Endodermal cell (in vitro differentiated cells): ENCODE results near the gene SLC36A2. TPM values are rescaled to one million over a fixed set of nuclear protein-coding genes. Genes with fewer than 3 reads are reported as not detected.

Source experiments
- DNase-seq: peaks from one replicate; pipeline ENCODE4 v3.0.0-alpha.2; 2017
- H3K27ac ChIP-seq: 2 replicates; pipeline ENCODE4 v1.5.1; 2013; ENCODE audit warnings: mild to moderate bottlenecking, low read depth, low read length, moderate library complexity
- H3K27me3 ChIP-seq: 2 replicates; pipeline ENCODE4 v1.6.1; 2013; ENCODE audit warnings: mild to moderate bottlenecking, low read length, moderate library complexity; ENCODE audit not compliant: insufficient read depth, control insufficient read depth, poor library complexity, severe bottlenecking
- H3K36me3 ChIP-seq: 2 replicates; pipeline ENCODE4 v1.7.0; 2013; ENCODE audit warnings: mild to moderate bottlenecking, low read length, moderate library complexity; ENCODE audit not compliant: control insufficient read depth, insufficient read depth
- H3K4me1 ChIP-seq: one replicate; pipeline ENCODE4 v1.7.0; 2013; ENCODE audit warnings: low read length; ENCODE audit not compliant: control insufficient read depth, insufficient read depth
- H3K4me3 ChIP-seq: 2 replicates; pipeline ENCODE4 v1.5.1; 2013; ENCODE audit warnings: mild to moderate bottlenecking, low read length, moderate library complexity
- H3K9ac ChIP-seq: 2 replicates; pipeline ENCODE4 v1.6.1; 2013; ENCODE audit warnings: mild to moderate bottlenecking, low read length, moderate library complexity; ENCODE audit not compliant: poor library complexity, severe bottlenecking; ENCODE audit errors: extremely low read depth
- H3K9me3 ChIP-seq: 2 replicates; pipeline ENCODE4 v1.6.1; 2013; ENCODE audit warnings: mild to moderate bottlenecking, low read length, moderate library complexity; ENCODE audit not compliant: control insufficient read depth
- H3K27ac Mint-ChIP-seq: 2 replicates; pipeline ENCODE4 v1.8.0; 2020; ENCODE audit warnings: mixed read lengths
- H3K27me3 Mint-ChIP-seq: 2 replicates; pipeline ENCODE4 v1.8.0; 2021; ENCODE audit warnings: mild to moderate bottlenecking, mixed read lengths; ENCODE audit not compliant: insufficient read depth
- H3K36me3 Mint-ChIP-seq: 2 replicates; pipeline ENCODE4 v1.8.0; 2020; ENCODE audit warnings: low read depth, mixed read lengths
- H3K4me1 Mint-ChIP-seq: 2 replicates; pipeline ENCODE4 v1.8.0; 2020; ENCODE audit warnings: mixed read lengths
- H3K4me3 Mint-ChIP-seq: 2 replicates; pipeline ENCODE4 v1.8.0; 2020; ENCODE audit warnings: mild to moderate bottlenecking, moderate library complexity, mixed read lengths
- H3K9me3 Mint-ChIP-seq: 2 replicates; pipeline ENCODE4 v1.8.0; 2020; ENCODE audit warnings: mild to moderate bottlenecking, mixed read lengths
- CTCF ChIP-seq: fragments of 200-600 bp; sonication (generic); conservative IDR thresholded peaks from 2 replicates; pipeline ENCODE4 v1.5.0; 2021; ENCODE audit warnings: antibody characterized with exemption, mild to moderate bottlenecking
- WGBS, 2 experiments: methylation state at CpG; one replicate each; pipeline versions ENCODE4 v1.1.5 to v1.1.7; 2013; ENCODE audit warnings: missing lambda C conversion rate in 2 of 2, mixed read lengths in 1 of 2; ENCODE audit not compliant: insufficient coverage in 1 of 2, insufficient read length in 1 of 2; 5-methylcytosine and 5-hydroxymethylcytosine counted together
- total RNA-seq, 2 donors: library from RNA; stranded (reverse); fragmentation: NEBNext Ultra II Directional in 1 of 2; extraction: Animal tissue kit (Norgen Biotek cat#: 25700) in 1 of 2; gene quantifications; 2 replicates in 1 of 2; 3 replicates in 1 of 2; pipeline ENCODE4 v1.2.1, GENCODE V29; 2021

The SLC36A2 gene
- total RNA-seq, 2 donors from 2014 or later, result 1.4 TPM; not detected in 1

- Histone ChIP-seq H3K4me3 (no peak overlapping the region), H3K4me1 (no peaks in the 10 kb centered on the region), H3K9ac (no peak overlapping the region), H3K27me3 (no peaks in the 10 kb centered on the region), H3K9me3 (no peaks in the 10 kb centered on the region), H3K36me3 (no peaks in the 10 kb centered on the region), H3K27ac (no peak overlapping the region)
- H3K27ac Mint-ChIP-seq, result no peak overlapping the region
- WGBS, 2 experiments, result 84 to 95% methylated on average over 2 of the region's 2 CpGs
- H3K36me3 Mint-ChIP-seq, result no peaks in the 10 kb centered on the region
- no peak for TF ChIP-seq CTCF
- DNase-seq, result no peak
- no peak overlapping the region for H3K4me3 Mint-ChIP-seq
- no peaks in the 10 kb centered on the region for H3K9me3 Mint-ChIP-seq
- H3K4me1 Mint-ChIP-seq, result no peaks in the 10 kb centered on the region
- H3K27me3 Mint-ChIP-seq, result peaks cover 4% of the 10 kb centered on the region
Measured at GRCh38 chr5:151280443-151280842, 66.9 kb downstream of the SLC36A2 start.

GRCh38 chr5:151278845-151279244, 68.5 kb downstream of the SLC36A2 start:
- H3K27me3 Mint-ChIP-seq, result peaks cover 4% of the 10 kb centered on the region

GRCh38 chr5:151275803-151276202, 71.6 kb downstream of the SLC36A2 start:
- no peaks in the 10 kb centered on the region for H3K9me3 ChIP-seq
- Mint-ChIP-seq H3K36me3 (no peaks in the 10 kb centered on the region), H3K9me3 (no peaks in the 10 kb centered on the region), H3K27me3 (peaks cover 2% of the 10 kb centered on the region), H3K4me1 (no peaks in the 10 kb centered on the region), H3K4me3 (no peak overlapping the region), H3K27ac (no peak overlapping the region)
- TF ChIP-seq CTCF, result no peak
- no peak overlapping the region for H3K4me3 ChIP-seq
- no peaks in the 10 kb centered on the region for H3K4me1 ChIP-seq
- H3K27ac ChIP-seq, result no peak overlapping the region
- 86% methylated on average over 2 of the region's 2 CpGs; no CpG with 5 or more reads in 1 of the 2 experiments for WGBS, 2 experiments
- H3K9ac ChIP-seq, result no peak overlapping the region
- no peaks in the 10 kb centered on the region for H3K36me3 ChIP-seq
- H3K27me3 ChIP-seq, result no peaks in the 10 kb centered on the region
- no peak for DNase-seq

More at GRCh38 chr5:151278845-151279244, 68.5 kb downstream of the SLC36A2 start:
- H3K36me3 Mint-ChIP-seq, result no peaks in the 10 kb centered on the region
- H3K4me1 Mint-ChIP-seq, result no peaks in the 10 kb centered on the region
- H3K27ac ChIP-seq, result no peak overlapping the region
- no peak overlapping the region for H3K9ac ChIP-seq
- H3K9me3 Mint-ChIP-seq, result no peaks in the 10 kb centered on the region
- H3K4me3 Mint-ChIP-seq, result no peak overlapping the region
- 93 to 100% methylated on average over 3 to 5 of the region's 5 CpGs for WGBS, 2 experiments
- no peaks in the 10 kb centered on the region for H3K27me3 ChIP-seq
- H3K4me3 ChIP-seq, result no peak overlapping the region
- no peaks in the 10 kb centered on the region for H3K4me1 ChIP-seq
- no peaks in the 10 kb centered on the region for H3K9me3 ChIP-seq
- H3K36me3 ChIP-seq, result no peaks in the 10 kb centered on the region
- TF ChIP-seq CTCF, result no peak
- H3K27ac Mint-ChIP-seq, result no peak overlapping the region
- DNase-seq, result no peak
